NCI-H345 (cell line): ENCODE data around the gene ALDH3A1.
"Not testable (repeated sequence)": the region's sequence is repeated elsewhere in the genome, so short reads cannot be mapped to it uniquely, and the experiment has no call there.

Source experiments
- DNase-seq: peaks from one replicate; lab custom pipeline; 2025; lab: John Stamatoyannopoulos, UW

ALDH3A1 gene

GRCh38 chr17:19747829-19748806 lies at the start of gene ALDH3A1:
Gene ALDH3A1 (minus strand): TSS chr17:19748298. CDS start chr17:19745129, 3,169 bp downstream.
- DNase-seq: no peak

DNA sequence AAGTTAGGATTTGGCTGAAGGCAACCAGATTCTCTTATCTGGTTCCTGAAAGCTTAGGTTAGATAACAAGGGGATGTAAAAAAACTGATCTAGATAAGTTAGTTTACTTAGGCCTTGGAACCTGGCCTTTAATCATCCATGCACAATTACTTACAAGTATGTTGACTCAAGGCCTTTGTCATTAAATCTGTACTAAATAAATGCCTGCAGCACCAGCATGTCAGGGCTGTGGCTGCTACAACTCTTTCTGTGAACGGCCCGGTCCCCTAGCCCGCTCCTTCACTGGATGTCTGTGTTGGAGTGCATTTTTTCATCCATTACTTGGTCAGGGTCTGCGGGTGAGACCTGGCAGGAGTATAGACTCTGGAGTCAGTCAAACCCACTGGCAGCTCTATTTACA lies 48.4 kb upstream of the ALDH3A1 start:
- DNase-seq: no peak

DNA sequence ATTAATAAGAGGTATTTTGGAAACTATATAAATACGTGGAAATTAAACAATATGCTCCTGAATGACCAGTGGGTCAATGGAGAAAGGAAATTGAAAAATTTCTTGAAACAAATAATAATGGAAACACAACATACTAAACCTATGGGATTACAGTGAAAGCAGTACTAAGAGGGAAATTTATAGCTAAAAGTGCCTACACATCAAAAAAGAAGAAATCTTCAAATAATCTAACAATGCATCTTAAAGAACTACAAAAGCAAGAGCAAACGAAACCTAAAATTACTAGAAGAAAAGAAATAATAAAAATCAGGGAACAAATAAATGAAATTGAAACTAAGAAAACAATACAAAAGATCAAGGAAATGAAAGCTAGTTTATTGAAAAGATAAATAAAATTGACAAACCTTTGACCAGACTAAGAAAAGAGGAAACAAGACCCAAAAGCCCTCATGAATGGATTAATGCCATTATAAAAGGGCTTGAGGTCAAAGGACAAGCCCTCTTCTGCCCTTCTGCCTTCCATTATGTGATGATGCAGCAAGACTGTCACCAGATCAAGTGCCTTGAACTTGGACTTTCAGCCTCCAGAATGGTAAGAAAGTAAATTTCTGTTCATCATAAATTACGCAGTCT lies 43.9 kb upstream of the ALDH3A1 start:
- no peak for DNase-seq

DNA sequence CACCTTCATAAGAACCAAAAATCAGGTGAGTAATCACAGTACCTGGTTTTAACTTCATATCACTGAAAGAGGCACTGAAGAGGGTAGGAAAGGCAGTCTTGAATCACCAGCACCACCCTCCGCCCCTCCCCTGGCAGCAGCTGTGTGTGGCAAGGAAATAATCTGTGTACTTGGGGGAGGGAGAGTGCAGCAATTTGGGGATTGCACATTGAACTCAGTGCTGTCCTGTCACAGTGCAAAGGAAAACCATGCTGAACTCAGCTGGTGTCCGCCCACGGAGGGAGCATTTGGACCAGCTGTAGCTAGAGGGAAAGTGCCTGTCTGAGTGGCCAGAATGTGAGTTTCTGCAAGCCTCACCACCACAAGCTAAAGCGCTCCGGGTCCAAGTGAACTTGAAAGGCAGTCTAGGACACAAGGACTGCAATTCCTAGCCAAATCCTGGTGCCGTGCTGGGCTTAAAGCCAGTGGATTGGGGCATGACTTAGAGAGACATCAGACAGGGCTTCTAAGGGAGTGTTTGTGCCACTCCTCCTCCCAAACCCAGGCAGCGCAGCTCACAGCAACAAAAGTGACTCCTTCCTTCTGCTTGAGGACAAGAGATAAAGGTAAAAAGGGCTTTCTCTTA lies 39.7 kb upstream of the ALDH3A1 start:
- DNase-seq: no peak

GRCh38 chr17:19785854-19786253 lies 37.8 kb upstream of the ALDH3A1 start:
- no peak for DNase-seq

DNA sequence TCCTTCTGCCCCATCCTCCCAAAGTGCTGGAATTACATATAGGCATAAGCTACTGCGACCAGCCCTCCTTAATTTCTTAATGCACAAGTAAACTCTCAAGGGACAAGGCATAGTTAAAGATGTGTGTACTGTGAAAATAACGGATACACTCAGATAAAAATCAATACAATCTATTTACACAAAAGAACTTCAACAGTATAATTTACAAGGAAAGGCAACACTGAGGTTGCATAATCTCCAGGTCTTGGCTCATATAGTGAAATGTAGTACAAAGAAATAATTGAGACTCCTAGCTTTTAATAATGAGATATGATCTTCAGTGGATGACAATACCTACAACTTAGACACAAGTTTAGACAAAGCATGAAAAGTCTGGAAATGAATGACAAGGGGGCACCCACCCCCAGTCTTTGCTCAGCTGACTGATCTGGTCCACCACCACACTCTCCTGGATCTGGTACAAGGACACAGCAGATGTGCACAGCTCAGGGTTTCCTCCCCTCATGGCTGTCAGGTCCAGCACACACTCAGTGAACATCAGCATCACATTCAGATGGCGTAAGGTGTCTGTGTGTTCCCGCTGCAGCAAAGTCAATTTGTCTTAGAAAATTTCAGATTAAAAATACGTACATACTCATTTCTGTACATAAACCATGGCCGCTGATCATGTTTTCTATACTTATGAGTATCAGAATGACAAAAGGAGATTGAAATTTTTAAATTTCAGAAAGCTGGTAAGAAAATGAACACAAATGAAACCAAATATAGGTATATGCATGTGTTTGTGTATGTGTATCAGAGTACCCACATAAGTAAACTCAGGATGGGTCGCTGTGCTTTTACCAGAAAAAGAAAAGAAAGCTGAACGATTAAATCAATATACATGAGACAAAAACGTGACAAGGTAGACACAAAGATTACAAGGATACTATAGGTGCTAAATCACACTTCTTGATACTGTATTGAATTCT lies 33.7 kb upstream of the ALDH3A1 start:
- DNase-seq: no peak

GRCh38 chr17:19780846-19781245 lies 32.7 kb upstream of the ALDH3A1 start:
- no peak for DNase-seq

DNA sequence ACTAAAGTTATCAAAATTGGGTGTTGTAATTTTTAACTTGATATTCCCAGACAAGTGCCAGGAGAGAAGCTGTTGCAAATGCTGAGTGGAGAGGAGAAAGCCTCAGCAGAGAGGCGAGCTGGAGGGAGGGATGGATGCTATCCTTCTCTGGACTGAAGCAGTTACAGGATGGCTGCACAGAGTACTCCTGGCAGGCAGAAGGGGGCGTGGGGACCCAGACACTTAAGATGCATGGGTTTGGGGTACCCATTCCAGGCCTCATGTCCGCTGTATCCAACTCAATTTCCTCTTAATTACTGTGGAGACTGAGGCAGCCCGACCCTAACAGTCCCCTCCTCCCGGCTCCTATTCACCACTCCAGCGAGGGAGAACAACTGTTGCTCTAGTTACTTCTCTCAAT lies 25.4 kb upstream of the ALDH3A1 start:
- no peak for DNase-seq

DNA sequence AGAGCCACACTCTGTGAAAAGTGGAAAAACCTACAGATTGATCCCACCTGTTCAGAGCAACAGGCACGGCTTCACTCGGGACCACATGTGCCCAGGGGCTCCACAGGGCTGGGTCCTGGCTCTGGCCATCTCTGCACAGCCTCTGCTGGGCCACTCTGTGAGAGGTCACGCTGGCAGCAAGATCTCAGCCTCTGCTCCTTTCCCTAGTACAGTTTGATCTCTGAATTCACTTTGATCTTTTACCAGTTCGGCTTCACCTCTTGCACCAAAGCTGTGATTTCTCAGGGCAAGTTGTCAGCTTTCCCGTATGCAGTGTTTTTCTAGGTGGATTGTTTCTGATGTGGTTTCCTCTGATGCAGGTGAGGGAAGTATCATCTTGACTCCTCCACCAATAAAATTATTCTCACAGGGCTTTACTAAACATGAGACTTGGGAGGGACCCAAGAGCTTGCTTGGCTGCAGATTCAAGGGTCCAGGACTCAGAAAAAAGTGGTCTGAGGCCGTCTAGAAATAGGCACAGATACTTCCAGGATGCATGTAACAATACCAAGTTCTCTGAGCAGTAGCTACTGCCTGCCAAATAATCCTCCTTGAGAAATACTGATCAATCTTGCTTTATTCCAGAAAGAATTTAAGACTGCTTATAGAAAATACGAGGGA lies 24.0 kb upstream of the ALDH3A1 start:
- DNase-seq: no peak

DNA sequence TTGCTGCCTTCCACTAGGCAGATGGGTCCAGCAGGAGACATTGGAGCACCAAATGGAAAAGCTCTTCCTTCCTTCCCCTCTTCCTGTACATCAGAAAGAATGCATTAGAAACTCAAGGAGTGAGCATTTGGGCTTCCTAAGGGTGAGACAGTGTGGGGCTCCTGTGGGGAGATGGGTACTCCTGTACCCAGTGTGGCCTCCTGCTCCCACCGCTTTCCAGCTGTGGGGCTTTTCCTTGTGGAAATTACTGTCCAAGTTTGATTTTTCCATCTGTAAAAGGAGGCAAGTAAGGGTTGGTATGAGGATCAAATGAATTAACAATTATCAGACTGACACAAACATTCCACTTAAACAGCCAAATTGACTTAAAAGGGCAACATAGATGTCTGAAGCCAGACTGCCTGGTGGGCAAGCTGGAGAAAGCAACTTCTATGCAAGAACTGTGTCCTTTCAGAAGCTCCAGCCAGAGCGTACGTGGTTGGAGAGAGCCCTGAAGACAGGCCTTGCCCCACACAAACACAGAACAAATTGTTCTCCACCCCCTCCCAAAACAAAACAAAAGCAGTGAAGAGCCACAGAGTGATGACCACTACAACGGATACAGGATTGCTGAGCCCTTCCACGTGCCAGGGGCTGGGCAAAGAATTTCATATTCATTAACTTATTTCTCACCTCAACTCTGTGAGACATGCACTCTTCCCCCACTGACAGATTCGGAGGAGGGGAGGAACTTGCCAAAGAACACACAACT lies 23.1 kb upstream of the ALDH3A1 start:
- DNase-seq: no peak

DNA sequence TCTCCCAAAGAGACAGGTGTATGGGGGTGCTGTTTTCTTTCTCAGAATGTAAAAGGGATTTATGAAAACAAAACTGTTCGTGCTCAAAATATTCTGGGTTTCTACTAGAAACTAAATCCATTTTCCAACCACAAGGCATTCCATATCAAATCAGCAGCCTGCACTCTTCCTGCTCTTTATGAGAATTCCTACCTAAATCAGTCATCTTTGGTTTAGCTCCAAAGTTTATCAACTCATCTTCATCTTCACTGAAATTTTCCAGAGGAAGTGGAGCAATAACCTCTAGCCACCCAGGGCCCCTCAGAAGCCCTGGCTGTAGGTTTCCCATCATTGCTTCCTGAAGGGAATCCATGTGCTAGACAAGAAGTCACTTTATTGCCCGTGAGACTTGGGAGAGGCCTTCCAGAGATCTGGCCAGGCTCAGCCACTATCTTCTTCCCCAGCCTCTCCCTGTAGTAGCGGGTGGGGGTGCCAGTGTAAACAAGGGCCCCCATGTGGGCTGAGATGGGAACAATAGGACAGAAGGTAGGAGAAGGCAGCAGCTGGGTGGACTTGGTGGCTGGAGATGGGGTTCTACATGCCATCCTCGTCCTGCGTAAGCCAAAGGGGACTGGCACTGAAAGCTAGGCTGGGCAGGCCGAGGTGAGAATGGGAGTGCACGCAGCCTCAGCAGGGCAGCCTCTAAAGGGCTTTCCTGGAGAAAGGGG lies 22.0 kb upstream of the ALDH3A1 start:
- no peak for DNase-seq

GRCh38 chr17:19768046-19768782 lies 20.1 kb upstream of the ALDH3A1 start:
- DNase-seq: no peak

DNA sequence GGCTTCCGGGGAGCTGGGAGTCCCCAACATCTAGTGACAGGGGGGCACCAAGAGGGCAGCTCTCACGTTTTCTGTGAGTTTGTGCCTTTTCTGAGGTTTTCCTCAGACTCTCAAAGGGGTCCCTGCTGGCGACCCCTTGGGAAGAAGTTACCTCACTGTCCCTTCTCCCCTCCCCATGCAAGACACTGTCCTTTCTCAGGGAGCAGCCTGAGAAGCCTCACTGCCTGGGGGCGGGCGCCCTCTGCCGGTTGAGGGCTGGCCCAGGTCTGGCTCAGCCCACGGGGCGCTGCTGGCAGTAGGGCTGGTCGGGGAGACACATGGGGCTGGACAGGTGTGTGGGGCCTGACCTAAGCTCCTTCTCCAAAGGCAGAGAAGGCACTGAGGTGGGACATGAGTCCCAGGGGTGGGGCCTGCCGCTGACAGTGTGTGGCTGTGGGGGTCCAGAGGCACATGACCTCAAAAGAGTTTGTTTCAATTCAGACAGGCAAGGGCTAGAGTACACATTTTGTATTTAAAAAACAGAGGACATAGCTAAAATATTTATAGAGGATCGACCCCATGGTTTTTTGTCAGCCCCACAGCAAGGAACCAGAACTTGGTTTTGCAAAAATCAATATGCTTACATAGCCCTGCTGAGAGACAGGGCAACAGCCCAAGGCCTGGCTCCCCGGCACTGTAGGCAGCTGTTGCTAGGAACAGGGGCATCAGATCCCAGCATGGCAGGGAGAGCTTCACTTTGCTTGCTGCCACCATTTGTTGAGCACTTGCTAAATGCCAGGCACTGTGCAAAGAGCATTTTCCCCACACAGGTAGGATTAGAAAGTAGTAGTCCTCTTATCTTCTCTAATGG lies 18.5 kb upstream of the ALDH3A1 start:
- peak; percentile 57 for DNase-seq

- no peak for DNase-seq
Measured at GRCh38 chr17:19766016-19766415, 17.9 kb upstream of the ALDH3A1 start.

DNA sequence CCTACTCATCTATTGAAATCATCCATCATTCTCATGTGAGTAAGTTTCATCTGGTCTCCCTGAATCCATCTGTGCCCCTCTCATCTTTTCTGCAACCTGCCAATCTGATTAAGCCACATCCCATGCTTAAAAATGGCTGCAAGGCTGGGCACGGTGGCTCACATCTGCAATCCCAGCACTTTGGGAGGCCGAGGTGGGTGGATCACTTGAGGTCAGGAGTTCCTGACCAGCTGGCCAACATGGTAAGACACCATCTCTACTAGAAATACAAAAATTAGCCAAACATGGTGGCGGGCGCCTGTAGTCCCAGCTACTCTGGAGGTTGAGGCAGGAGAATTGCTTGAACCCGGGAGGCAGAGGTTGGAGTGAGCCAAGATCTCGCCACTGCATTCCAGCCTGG lies 15.9 kb upstream of the ALDH3A1 start:
- DNase-seq: not testable (repeated sequence)

- no peak for DNase-seq
Measured at GRCh38 chr17:19763416-19763815, 15.3 kb upstream of the ALDH3A1 start.

DNA sequence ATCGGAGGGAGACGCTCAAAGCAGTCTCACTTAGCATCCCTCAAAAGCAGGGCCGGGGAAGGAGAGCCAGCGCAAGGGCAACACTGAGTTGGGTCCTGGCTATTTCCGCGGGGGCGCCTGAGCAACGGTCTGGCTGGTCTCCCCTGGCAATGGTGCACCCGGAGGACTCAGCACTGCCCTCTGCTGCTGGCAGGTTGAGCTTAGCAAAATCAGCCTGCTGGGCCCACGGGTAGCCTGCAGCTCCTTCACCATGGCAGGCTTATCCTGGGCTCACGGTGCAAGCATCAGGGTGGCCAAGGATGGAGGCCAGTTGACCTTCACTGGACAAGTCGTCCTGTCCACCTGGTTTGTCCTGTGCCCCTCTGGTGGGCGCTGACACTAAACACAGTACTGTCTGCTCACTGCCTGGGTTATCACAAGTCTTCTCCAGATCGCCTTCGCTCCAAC lies 14.4 kb upstream of the ALDH3A1 start:
- DNase-seq: peak; percentile 27

DNA sequence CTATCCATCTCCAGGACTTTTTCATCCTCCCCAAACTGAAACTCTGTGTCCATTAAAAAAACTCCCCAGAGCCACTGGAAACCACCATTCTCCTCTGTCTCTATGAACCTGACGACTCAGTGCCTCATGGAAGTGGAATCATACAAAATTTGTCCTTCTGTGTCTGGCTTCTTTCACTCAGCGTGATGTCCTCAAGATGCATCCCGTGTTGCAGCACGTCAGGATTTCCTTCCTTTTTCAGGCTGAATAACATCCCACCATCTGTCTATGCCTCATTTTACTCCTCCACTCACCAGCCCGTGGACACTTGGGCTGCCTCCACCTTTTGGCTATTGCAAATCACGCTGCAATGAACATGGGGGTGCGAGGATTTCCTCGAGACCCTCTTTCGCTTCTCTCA lies 12.6 kb upstream of the ALDH3A1 start:
- DNase-seq: no peak
